Trophoblast cell (in vitro differentiated cells and primary cell): Measurements from ENCODE around the gene ST14.
"Not testable (repeated sequence)": the region's sequence is repeated elsewhere in the genome, so short reads cannot be mapped to it uniquely, and the experiment has no call there.

ENCODE experiments used
- DNase-seq, 2 donors: peaks; one replicate each; pipeline ENCODE4 v3.0.0-alpha.2; 2016
- H2AFZ ChIP-seq: 2 replicates; pipeline ENCODE4 v1.6.1; 2013; ENCODE audit warnings: low read length, moderate library complexity, mild to moderate bottlenecking; ENCODE audit not compliant: insufficient read depth, poor library complexity
- H2AK5ac ChIP-seq: 2 replicates; pipeline ENCODE4 v1.6.1; 2013; ENCODE audit warnings: mild to moderate bottlenecking, low read length
- H2BK120ac ChIP-seq: 2 replicates; pipeline ENCODE4 v1.6.1; 2013; ENCODE audit warnings: low read length, mild to moderate bottlenecking, moderate library complexity; ENCODE audit not compliant: insufficient read depth, poor library complexity
- H2BK12ac ChIP-seq: 2 replicates; pipeline ENCODE4 v1.6.1; 2013; ENCODE audit warnings: mild to moderate bottlenecking, low read length, moderate library complexity
- H2BK5ac ChIP-seq: 2 replicates; pipeline ENCODE4 v1.6.1; 2013; ENCODE audit warnings: low read length, low read depth, moderate library complexity, mild to moderate bottlenecking; ENCODE audit not compliant: poor library complexity
- H3K14ac ChIP-seq: 2 replicates; pipeline ENCODE4 v1.6.1; 2013; ENCODE audit warnings: mild to moderate bottlenecking, low read length
- H3K18ac ChIP-seq: 2 replicates; pipeline ENCODE4 v1.6.1; 2013; ENCODE audit warnings: mild to moderate bottlenecking, low read length
- H3K23ac ChIP-seq: 2 replicates; pipeline ENCODE4 v1.6.1; 2013; ENCODE audit warnings: low read length
- H3K27ac ChIP-seq: 2 replicates; pipeline ENCODE4 v1.5.1; 2013; ENCODE audit warnings: low read depth, mild to moderate bottlenecking, inconsistent platforms, low read length, moderate library complexity
- H3K27me3 ChIP-seq: 2 replicates; pipeline ENCODE4 v1.6.1; 2013; ENCODE audit warnings: inconsistent platforms, mild to moderate bottlenecking, low read length, moderate library complexity; ENCODE audit not compliant: insufficient read depth
- H3K36me3 ChIP-seq, 2 experiments: 1 replicate in 1 of 2; 2 replicates in 1 of 2; pipeline ENCODE4 v1.6.1; 2013; ENCODE audit warnings: low read length in 2 of 2, mild to moderate bottlenecking in 2 of 2, moderate library complexity in 1 of 2; ENCODE audit not compliant: insufficient read depth in 2 of 2, control insufficient read depth in 1 of 2
- H3K4ac ChIP-seq: 2 replicates; pipeline ENCODE4 v1.6.1; 2013; ENCODE audit warnings: low read depth, mild to moderate bottlenecking, low read length, moderate library complexity
- H3K4me1 ChIP-seq, 2 experiments: 1 replicate in 1 of 2; 2 replicates in 1 of 2; pipeline ENCODE4 v1.6.1; 2013; ENCODE audit warnings: low read length in 2 of 2, mild to moderate bottlenecking in 2 of 2, moderate library complexity in 1 of 2; ENCODE audit not compliant: insufficient read depth in 2 of 2, control insufficient read depth in 1 of 2
- H3K4me2 ChIP-seq: 2 replicates; pipeline ENCODE4 v1.6.1; 2013; ENCODE audit warnings: inconsistent platforms, mild to moderate bottlenecking, low read length, moderate library complexity
- H3K4me3 ChIP-seq: 2 replicates; pipeline ENCODE4 v1.5.1; 2013; ENCODE audit warnings: mild to moderate bottlenecking, low read depth, low read length, inconsistent platforms
- H3K79me1 ChIP-seq: one replicate; pipeline ENCODE4 v1.6.1; 2013; ENCODE audit warnings: low read length
- H3K79me2 ChIP-seq: 2 replicates; pipeline ENCODE4 v1.6.1; 2013; ENCODE audit warnings: low read length, mild to moderate bottlenecking; ENCODE audit not compliant: control insufficient read depth, insufficient read depth, poor library complexity
- H3K9ac ChIP-seq: 2 replicates; pipeline ENCODE4 v1.6.1; 2013; ENCODE audit warnings: mild to moderate bottlenecking, low read length
- H3K9me3 ChIP-seq: 2 replicates; pipeline ENCODE4 v1.6.1; 2013; ENCODE audit warnings: low read depth, mild to moderate bottlenecking, control low read depth, inconsistent platforms, low read length; ENCODE audit not compliant: insufficient read depth
- H4K12ac ChIP-seq: 2 replicates; pipeline ENCODE4 v1.6.1; 2013; ENCODE audit warnings: low read depth, mild to moderate bottlenecking, low read length, moderate library complexity
- H4K8ac ChIP-seq: 2 replicates; pipeline ENCODE4 v1.6.1; 2013; ENCODE audit warnings: low read depth, mild to moderate bottlenecking, low read length, moderate library complexity
- H4K91ac ChIP-seq: one replicate; pipeline ENCODE4 v1.6.1; 2013; ENCODE audit warnings: low read depth, mild to moderate bottlenecking, low read length, moderate library complexity
- WGBS: extraction: QIAGEN DNeasy Blood & Tissue Kit; methylation state at CpG from one replicate; pipeline ENCODE4 v1.1.7; 2013; ENCODE audit warnings: missing lambda C conversion rate; ENCODE audit not compliant: insufficient read length, insufficient coverage; ENCODE audit errors: extremely low coverage; 5-methylcytosine and 5-hydroxymethylcytosine counted together

Gene ST14

DNA sequence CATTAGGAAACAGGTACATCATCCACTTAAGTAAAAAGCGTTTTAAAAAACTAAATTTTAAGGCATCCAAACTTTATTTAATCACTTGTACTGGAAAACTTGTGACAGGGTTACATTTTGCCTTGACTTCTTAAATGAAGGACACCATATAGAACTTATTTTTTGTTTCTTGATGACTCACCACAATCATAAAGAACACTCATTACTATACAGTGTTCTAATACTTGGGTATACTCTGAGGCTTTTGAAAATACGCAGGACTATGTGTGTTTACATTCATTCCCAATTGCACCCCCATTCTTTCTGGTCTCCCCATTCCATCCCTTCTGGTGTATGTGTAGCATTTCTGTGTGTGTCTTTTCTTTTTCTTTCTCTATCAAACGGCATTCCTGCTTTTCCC lies 85.3 kb downstream of the ST14 start:
- no peak overlapping the region for H4K8ac ChIP-seq
- no peak overlapping the region for H3K23ac ChIP-seq
- no peak overlapping the region for H4K12ac ChIP-seq
- H3K9ac ChIP-seq, result no peak overlapping the region
- H3K79me1 ChIP-seq, result no peaks in the 10 kb centered on the region
- no peak for DNase-seq
- H3K9me3 ChIP-seq, result no peaks in the 10 kb centered on the region
- H4K91ac ChIP-seq, result no peak overlapping the region
- no peak overlapping the region for H3K27ac ChIP-seq
- H3K18ac ChIP-seq, result no peak overlapping the region
- no peaks in the 10 kb centered on the region for H3K79me2 ChIP-seq
- H2AFZ ChIP-seq, result no peak overlapping the region
- no peak overlapping the region for H3K4ac ChIP-seq
- H3K4me2 ChIP-seq, result no peak overlapping the region
- H3K36me3 ChIP-seq, result no peaks in the 10 kb centered on the region
- no peak overlapping the region for H2BK5ac ChIP-seq
- no peaks in the 10 kb centered on the region for H3K4me1 ChIP-seq
- H3K14ac ChIP-seq, result no peak overlapping the region
- no peak overlapping the region for H2BK120ac ChIP-seq
- no peaks in the 10 kb centered on the region for H3K27me3 ChIP-seq
- H3K4me3 ChIP-seq, result no peak overlapping the region
- no peak overlapping the region for H2BK12ac ChIP-seq
- no peak overlapping the region for H2AK5ac ChIP-seq
- WGBS, result no CpG with 5 or more reads among the region's 3 CpGs

DNA sequence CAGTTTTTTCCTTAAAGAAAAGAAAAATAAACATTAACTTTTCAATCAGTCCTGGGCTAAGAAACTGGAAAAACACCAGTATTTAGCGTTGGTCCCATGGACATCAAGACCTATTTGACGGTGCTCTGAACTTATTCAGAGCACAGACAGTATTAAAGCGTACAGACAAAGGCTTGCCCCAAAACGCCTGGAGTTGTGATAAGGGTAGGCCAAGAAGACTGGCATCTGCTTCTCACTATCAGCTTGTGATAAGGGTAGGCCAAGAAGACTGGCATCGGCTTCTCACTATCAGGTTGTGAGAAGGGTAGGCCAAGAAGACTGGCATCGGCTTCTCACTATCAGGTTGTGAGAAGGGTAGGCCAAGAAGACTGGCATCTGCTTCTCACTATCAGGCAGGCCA lies 85.8 kb downstream of the ST14 start:
- H3K4ac ChIP-seq, H3K36me3 ChIP-seq, H4K91ac ChIP-seq, H3K4me1 ChIP-seq, DNase-seq, H3K4me3 ChIP-seq, H3K27me3 ChIP-seq, H4K8ac ChIP-seq, H4K12ac ChIP-seq, H3K9me3 ChIP-seq, H3K4me2 ChIP-seq, H3K9ac ChIP-seq, H3K14ac ChIP-seq, H2BK12ac ChIP-seq, H3K79me2 ChIP-seq, H2BK120ac ChIP-seq, H2AFZ ChIP-seq, H3K23ac ChIP-seq, H2AK5ac ChIP-seq, H3K18ac ChIP-seq, H2BK5ac ChIP-seq, H3K27ac ChIP-seq, H3K79me1 ChIP-seq: not testable (repeated sequence)
- no CpG with 5 or more reads among the region's 6 CpGs for WGBS

DNA sequence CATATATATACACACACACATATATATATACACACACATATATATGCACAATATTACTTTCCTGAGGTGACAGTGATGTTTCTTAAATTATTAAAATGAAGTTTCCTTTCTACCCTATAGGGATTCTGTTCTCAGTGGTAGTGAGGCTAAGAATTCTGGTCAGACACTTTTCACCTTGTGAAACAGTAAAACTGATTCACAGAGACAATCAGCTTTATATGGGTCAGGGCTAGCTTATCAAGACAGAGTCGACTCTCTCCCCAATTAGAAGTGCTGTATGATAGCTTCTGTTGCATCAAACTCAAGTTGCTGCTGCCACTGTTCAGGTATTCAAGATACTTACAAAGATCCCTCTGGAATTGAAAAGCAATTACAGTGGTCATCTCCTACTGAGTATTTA lies 86.7 kb downstream of the ST14 start:
- H3K23ac ChIP-seq, result no peak overlapping the region
- H2AFZ ChIP-seq, result no peak overlapping the region
- no peak overlapping the region for H3K4ac ChIP-seq
- no peak overlapping the region for H2BK120ac ChIP-seq
- no peaks in the 10 kb centered on the region for H3K79me2 ChIP-seq
- no peak overlapping the region for H3K18ac ChIP-seq
- H3K9ac ChIP-seq, result no peak overlapping the region
- H2BK5ac ChIP-seq, result no peak overlapping the region
- H3K4me3 ChIP-seq, result no peak overlapping the region
- no peak overlapping the region for H4K12ac ChIP-seq
- H3K9me3 ChIP-seq, result no peaks in the 10 kb centered on the region
- no peak overlapping the region for H3K27ac ChIP-seq
- no peak overlapping the region for H3K4me2 ChIP-seq
- no peaks in the 10 kb centered on the region for H3K27me3 ChIP-seq
- no peak overlapping the region for H2BK12ac ChIP-seq
- no peak overlapping the region for H4K8ac ChIP-seq
- H3K79me1 ChIP-seq, result no peaks in the 10 kb centered on the region
- no peak overlapping the region for H3K14ac ChIP-seq
- H2AK5ac ChIP-seq, result no peak overlapping the region
- no peak for DNase-seq
- H3K36me3 ChIP-seq, result no peaks in the 10 kb centered on the region
- no peak overlapping the region for H4K91ac ChIP-seq
- peaks cover 0 to 3% of the 10 kb centered on the region in 2 experiments for H3K4me1 ChIP-seq
- WGBS, result no CpG with 5 or more reads among the region's 1 CpG

DNA sequence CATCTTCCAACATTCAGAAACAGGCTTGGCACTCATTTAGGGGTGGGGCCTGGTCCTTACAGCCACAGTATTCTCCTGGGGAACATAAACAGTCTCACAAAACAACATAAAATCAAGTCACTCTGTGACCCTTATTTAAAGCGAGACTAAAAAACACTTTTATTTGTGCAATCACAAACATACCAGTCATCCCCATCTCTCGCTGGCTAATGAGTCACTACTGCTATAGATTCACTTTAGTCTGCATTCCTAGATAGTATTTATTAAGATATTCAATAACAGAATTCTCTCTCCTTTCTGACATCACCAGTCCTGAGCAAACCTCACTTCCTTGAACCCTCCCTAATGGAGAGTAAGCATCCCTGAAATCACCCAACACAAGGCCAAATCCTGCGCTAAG lies 87.2 kb downstream of the ST14 start:
- H2AFZ ChIP-seq, result no peak overlapping the region
- no peaks in the 10 kb centered on the region for H3K79me1 ChIP-seq
- H3K4ac ChIP-seq, result no peak overlapping the region
- H2BK5ac ChIP-seq, result no peak overlapping the region
- H3K4me1 ChIP-seq, result peaks cover 0 to 3% of the 10 kb centered on the region in 2 experiments
- H4K91ac ChIP-seq, result no peak overlapping the region
- H4K12ac ChIP-seq, result no peak overlapping the region
- no peak overlapping the region for H3K27ac ChIP-seq
- no peak overlapping the region for H3K18ac ChIP-seq
- no peak overlapping the region for H3K23ac ChIP-seq
- DNase-seq, result peak in 1 of 2 donors; percentile 14
- H3K4me2 ChIP-seq, result no peak overlapping the region
- no peak overlapping the region for H2BK12ac ChIP-seq
- no peak overlapping the region for H2AK5ac ChIP-seq
- no peaks in the 10 kb centered on the region for H3K9me3 ChIP-seq
- H3K9ac ChIP-seq, result no peak overlapping the region
- no CpG with 5 or more reads among the region's 3 CpGs for WGBS
- H3K27me3 ChIP-seq, result no peaks in the 10 kb centered on the region
- no peak overlapping the region for H3K4me3 ChIP-seq
- no peak overlapping the region for H3K14ac ChIP-seq
- no peaks in the 10 kb centered on the region for H3K36me3 ChIP-seq
- no peak overlapping the region for H2BK120ac ChIP-seq
- H3K79me2 ChIP-seq, result no peaks in the 10 kb centered on the region
- H4K8ac ChIP-seq, result no peak overlapping the region
